ENCODE measurements around the gene DPH1.
A peak's percentile ranks its signal among the peaks of the same experiment; 100 is the strongest.

Gene DPH1

DNA sequence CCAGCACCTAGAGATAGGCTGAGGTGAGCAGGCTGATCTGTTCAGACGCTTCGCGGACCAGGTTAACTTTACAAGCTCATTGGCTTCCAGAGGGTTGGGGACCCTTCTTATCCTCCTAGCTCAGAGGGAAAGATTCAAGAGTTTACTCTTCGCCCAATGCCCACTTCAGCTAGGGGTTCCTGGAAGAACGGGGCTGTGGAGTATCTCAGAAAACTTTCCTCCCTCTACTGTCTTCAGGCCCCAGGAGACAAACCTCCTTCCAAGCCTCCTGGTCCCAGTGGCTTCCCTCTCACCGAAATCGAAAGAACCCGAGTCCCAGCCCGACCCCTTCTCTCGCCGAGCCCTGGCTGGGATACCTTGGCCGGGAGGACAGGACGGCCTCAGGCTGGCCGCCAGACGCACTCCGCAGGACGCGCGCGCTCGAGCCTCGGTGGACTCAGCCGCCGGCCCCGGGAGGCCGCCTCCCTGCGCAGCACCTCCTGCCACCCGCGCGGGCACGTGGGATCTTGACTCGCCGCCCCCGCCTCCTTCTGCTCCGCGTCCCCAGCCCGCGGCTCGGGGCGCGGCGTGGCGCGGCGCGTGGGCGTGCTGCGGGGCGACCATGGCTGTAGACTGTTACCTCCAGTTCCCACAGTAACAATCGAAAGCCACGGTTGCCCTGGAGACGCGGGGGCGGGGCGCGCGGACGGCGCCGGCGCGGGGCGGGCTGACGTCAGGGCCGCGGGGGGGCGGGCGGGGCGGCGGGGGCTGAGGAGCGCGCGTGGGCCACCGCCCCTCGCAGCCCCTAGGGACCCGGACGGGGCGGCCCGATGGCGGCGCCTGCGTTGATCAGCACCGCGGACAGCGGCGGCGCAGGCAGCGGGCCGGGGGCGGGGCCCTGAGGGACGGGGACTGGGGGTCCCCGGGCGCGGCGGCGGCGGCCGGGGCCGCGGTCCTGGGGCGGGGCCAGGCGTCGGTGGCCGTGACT is 19.7 kb downstream of the DPH1 start:
- Mint-ChIP-seq H3K27ac (peak overlapping the region; percentile 74), H3K4me1 (peaks cover 38% of the 10 kb centered on the region), H3K4me3 (peak overlapping the region; percentile 64), H3K36me3 (peaks cover 34% of the 10 kb centered on the region), H3K9me3 (no peaks in the 10 kb centered on the region)
- ATAC-seq: peak; percentile 63
- peak; percentile 90 to 97 for DNase-seq (ENCODE audit: low spot score in 2 of 2)

GRCh38 chr17:2050300-2051060 is 20.5 kb downstream of the DPH1 start:
- Mint-ChIP-seq H3K4me3 (peak overlapping the region; percentile 64), H3K4me1 (peaks cover 36% of the 10 kb centered on the region), H3K9me3 (no peaks in the 10 kb centered on the region), H3K36me3 (peaks cover 28% of the 10 kb centered on the region), H3K27ac (no peak overlapping the region)
- DNase-seq (ENCODE audit: low spot score in 2 of 2) (peak; percentile 68 to 83), ATAC-seq (peak; percentile 27)

DNA sequence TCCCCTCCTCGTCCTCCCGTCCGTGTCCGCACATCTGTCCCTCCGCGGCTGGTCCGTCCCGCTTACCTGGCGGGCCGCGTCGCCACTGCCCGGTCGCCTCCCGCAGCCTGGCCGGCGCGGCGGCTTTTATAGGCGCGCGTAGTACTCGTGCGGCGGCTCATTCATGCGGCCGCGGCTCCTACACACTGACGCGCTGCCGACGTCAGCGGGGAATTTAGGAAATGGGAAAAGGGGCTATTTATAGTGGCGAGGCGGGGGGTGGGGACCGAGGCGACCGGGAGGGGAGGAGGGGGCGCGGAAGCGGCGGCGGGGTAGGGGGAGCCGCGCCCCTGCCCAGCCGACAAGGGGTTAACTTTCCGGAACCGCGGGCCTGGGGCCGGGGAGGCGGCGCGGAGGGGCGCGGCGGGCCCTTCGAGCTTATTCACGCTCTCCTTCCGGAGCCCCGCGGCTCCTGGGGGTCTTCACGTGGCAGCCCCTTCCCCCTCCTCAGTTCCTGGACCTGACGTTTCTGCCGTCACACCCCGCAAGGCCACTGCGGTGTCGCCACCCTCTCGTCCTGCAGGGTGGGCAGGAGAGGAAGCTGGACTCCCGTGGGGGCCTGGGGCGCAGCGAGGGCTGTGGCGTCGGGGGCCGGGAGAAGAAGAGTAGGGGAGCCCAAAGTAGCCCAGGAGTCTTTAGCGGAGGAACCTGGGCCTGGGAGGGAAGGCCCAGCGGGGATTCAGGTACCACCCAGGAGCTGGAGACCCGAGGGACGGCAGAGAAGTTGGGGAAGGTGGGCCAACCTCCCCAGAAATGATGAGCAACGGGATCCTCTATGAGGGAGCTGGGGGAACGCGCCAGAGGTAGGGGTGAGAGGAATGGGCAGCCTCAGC is 21.3 kb downstream of the DPH1 start:
- H3K9me3 Mint-ChIP-seq: no peaks in the 10 kb centered on the region
- peak overlapping the region; percentile 43 for H3K4me3 Mint-ChIP-seq
- peaks cover 36% of the 10 kb centered on the region for H3K4me1 Mint-ChIP-seq
- H3K36me3 Mint-ChIP-seq: peaks cover 28% of the 10 kb centered on the region
- ATAC-seq: no peak
- no peak for DNase-seq (ENCODE audit: low spot score in 2 of 2)
- peak overlapping the region; percentile 72 for H3K27ac Mint-ChIP-seq

- ATAC-seq: no peak
- H3K4me1 Mint-ChIP-seq: peaks cover 36% of the 10 kb centered on the region
- H3K27ac Mint-ChIP-seq: peak overlapping the region; percentile 72
- peaks cover 34% of the 10 kb centered on the region for H3K36me3 Mint-ChIP-seq
- H3K9me3 Mint-ChIP-seq: no peaks in the 10 kb centered on the region
- H3K4me3 Mint-ChIP-seq: peak overlapping the region; percentile 43
- no peak for DNase-seq (ENCODE audit: low spot score in 2 of 2)
These were observed 22.1 kb downstream of the DPH1 start for GRCh38 chr17:2051933-2052559.

DNA sequence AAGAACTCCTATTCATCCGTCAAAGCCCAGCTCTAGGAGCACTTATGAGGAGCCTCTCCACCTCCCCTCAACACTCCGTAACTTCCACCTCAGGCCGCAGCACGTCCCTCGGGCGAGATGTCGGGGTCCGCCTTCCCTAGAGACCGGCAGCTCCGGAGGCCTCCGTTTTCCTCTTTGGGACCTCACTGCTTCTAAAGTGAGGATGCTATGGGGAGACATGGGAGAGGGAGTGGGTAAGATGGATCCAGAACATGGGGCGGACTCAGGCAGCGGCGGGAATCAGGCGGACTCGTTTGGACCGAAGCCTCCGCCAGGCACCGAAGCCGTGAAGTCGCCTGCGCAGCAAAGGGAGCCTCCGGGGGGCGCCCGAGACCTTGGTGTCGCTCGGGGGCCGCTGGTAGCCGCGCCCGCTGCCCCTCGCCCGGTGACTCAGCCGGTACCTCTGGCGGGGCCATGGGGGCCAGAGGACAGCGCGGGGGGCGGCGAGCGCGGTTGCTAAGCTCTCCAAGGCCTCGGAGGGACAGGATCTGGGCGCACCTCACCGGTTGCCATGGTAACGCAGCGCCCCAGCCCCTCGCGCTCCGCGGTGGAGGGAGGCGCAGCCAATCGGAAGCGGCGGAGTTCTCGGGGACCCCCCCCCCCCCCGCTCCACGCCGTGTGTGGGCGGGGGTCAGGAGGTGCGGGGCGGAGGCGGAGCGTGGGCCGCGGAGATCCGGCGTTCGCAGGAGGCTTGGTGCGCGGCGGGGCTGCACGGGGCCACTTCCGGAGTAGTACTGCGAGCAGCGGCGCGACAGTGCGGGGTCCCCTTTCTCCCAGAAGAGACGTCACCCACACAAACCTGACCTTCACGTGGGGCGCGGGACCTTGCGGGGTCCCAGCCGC is 23.7 kb downstream of the DPH1 start:
- peak; percentile 80 to 92 for DNase-seq (ENCODE audit: low spot score in 2 of 2)
- Mint-ChIP-seq H3K36me3 (peaks cover 47% of the 10 kb centered on the region), H3K9me3 (no peaks in the 10 kb centered on the region), H3K4me1 (peaks cover 31% of the 10 kb centered on the region), H3K4me3 (peak overlapping the region; percentile 74), H3K27ac (peak overlapping the region; percentile 86)
- ATAC-seq: peak; percentile 41

- DNase-seq (ENCODE audit: low spot score in 2 of 2) (peak; percentile 57 to 88), ATAC-seq (no peak)
- peaks cover 50% of the 10 kb centered on the region for H3K36me3 Mint-ChIP-seq
- no peaks in the 10 kb centered on the region for H3K9me3 Mint-ChIP-seq
- peak overlapping the region; percentile 74 for H3K4me3 Mint-ChIP-seq
- H3K27ac Mint-ChIP-seq: peak overlapping the region; percentile 86
- H3K4me1 Mint-ChIP-seq: peaks cover 26% of the 10 kb centered on the region
These were observed 24.2 kb downstream of the DPH1 start for GRCh38 chr17:2054262-2054511.

GRCh38 chr17:2054512-2055291 is 24.7 kb downstream of the DPH1 start, which contains the start of gene HIC1:
HIC1 (plus strand) TSS chr17:2055103; CDS start chr17:2056691, 1,588 bp downstream.
- peak within 1 kb of the TSS; percentile 74 for H3K4me3 Mint-ChIP-seq
- ATAC-seq: peak; percentile 69
- peaks cover 51% of the 10 kb centered on the region for H3K36me3 Mint-ChIP-seq
- H3K9me3 Mint-ChIP-seq: no peaks in the 10 kb centered on the region
- peak; percentile 89 to 91 for DNase-seq (ENCODE audit: low spot score in 2 of 2)
- peaks cover 27% of the 10 kb centered on the region for H3K4me1 Mint-ChIP-seq
- peak within 1 kb of the TSS; percentile 86 for H3K27ac Mint-ChIP-seq

DNA sequence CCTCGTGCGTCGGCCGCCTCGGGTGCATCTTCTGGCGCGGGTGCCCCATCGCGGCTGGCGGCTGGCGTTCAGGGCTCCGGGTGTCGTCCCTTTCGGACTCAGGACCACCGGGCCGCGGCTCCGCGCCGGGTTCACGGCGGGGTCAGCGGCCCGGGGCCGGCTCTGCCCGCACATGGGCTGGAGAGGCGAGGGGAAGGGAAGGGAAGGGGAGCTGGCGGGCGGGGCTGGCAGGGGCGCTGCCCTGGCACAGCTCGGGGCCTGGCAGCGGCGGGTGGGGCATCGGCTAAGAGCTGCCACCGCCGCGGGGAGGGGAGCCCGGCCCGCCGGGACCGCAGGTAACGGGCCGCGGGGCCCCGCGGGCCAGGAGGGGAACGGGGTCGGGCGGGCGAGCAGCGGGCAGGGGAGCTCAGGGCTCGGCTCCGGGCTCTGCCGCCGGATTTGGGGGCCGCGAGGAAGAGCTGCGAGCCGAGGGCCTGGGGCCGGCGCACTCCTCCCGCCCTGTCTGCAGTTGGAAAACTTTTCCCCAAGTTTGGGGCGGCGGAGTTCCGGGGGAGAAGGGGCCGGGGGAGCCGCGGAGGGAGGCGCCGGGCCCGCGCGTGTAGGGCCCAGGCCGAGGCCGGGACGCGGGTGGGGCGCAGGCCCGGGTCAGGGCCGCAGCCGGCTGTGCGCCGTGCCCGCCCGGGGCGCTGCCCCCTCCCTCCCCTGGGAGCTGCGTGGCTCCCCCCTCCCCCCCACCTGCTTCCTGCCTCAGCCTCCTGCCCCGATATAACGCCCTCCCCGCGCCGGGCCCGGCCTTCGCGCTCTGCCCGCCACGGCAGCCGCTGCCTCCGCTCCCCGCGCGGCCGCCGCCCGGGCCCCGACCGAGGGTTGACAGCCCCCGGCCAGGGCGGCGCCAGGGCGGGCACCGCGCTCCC is 25.6 kb downstream of the DPH1 start:
- DNase-seq (ENCODE audit: low spot score in 2 of 2): peak; percentile 38 to 70
- Mint-ChIP-seq H3K9me3 (no peaks in the 10 kb centered on the region), H3K4me1 (peaks cover 34% of the 10 kb centered on the region), H3K27ac (no peak overlapping the region), H3K4me3 (peak overlapping the region; percentile 74), H3K36me3 (peaks cover 59% of the 10 kb centered on the region)
- ATAC-seq: peak; percentile 2

GRCh38 chr17:2056206-2057174 is 26.5 kb downstream of the DPH1 start:
- ATAC-seq: no peak
- Mint-ChIP-seq H3K4me1 (peaks cover 37% of the 10 kb centered on the region), H3K27ac (peak overlapping the region; percentile 43), H3K9me3 (no peaks in the 10 kb centered on the region), H3K4me3 (peak overlapping the region; percentile 74), H3K36me3 (peaks cover 69% of the 10 kb centered on the region)
- peak; percentile 46 to 78 for DNase-seq (ENCODE audit: low spot score in 2 of 2)

DNA sequence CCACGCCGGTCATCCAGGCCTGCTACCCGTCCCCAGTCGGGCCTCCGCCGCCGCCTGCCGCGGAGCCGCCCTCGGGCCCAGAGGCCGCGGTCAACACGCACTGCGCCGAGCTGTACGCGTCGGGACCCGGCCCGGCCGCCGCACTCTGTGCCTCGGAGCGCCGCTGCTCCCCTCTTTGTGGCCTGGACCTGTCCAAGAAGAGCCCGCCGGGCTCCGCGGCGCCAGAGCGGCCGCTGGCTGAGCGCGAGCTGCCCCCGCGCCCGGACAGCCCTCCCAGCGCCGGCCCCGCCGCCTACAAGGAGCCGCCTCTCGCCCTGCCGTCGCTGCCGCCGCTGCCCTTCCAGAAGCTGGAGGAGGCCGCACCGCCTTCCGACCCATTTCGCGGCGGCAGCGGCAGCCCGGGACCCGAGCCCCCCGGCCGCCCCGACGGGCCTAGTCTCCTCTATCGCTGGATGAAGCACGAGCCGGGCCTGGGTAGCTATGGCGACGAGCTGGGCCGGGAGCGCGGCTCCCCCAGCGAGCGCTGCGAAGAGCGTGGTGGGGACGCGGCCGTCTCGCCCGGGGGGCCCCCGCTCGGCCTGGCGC is 27.3 kb downstream of the DPH1 start:
- no peak for ATAC-seq
- no peak for DNase-seq (ENCODE audit: low spot score in 2 of 2)
- Mint-ChIP-seq H3K4me1 (peaks cover 37% of the 10 kb centered on the region), H3K9me3 (no peaks in the 10 kb centered on the region), H3K27ac (peak overlapping the region; percentile 48), H3K36me3 (peaks cover 76% of the 10 kb centered on the region), H3K4me3 (peak overlapping the region; percentile 34)
